Activated CD4-positive, CD25-positive, alpha-beta regulatory T cell treated with anti-CD3 and anti-CD28 coated beads, Interleukin-2, amount 50 U/mL, for 24 hours (primary cell): Measurements from ENCODE around the gene ATG14.
"Not testable (repeated sequence)": the region's sequence is repeated elsewhere in the genome, so short reads cannot be mapped to it uniquely, and the experiment has no call there.

Source experiments
- ATAC-seq, 2 donors: fragments of 150-1000 bp; cut with Tn5 transposase; one replicate each; pipeline ENCODE4 v1.10.0; 2021; ENCODE audit warnings: mild to moderate bottlenecking in 1 of 2, moderate library complexity in 1 of 2

ATG14 gene

GRCh38 chr14:55386037-55386808, 25.4 kb downstream of the ATG14 start:
- peak; percentile 80 to 84 for ATAC-seq

- no peak for ATAC-seq
Measured at GRCh38 chr14:55384536-55384935, 27.1 kb downstream of the ATG14 start.

- no peak for ATAC-seq
Measured at GRCh38 chr14:55383541-55384140, 28.0 kb downstream of the ATG14 start.

GRCh38 chr14:55383056-55383466, 28.6 kb downstream of the ATG14 start:
- not testable (repeated sequence) for ATAC-seq

- ATAC-seq, result no peak
Measured at GRCh38 chr14:55382483-55382882, 29.1 kb downstream of the ATG14 start.

- no peak for ATAC-seq
Measured at GRCh38 chr14:55381561-55381960, 30.1 kb downstream of the ATG14 start.

GRCh38 chr14:55381040-55381439, 30.6 kb downstream of the ATG14 start:
- no peak for ATAC-seq

- no peak for ATAC-seq
Measured at GRCh38 chr14:55377236-55377635, 34.4 kb downstream of the ATG14 start.

- ATAC-seq, result peak; percentile 14 to 28
Measured at GRCh38 chr14:55374771-55375170, 36.9 kb downstream of the ATG14 start.

- peak; percentile 82 to 88 for ATAC-seq
Measured at GRCh38 chr14:55373784-55374705, 37.6 kb downstream of the ATG14 start.

- ATAC-seq, result no peak
Measured at GRCh38 chr14:55372825-55373224, 38.8 kb downstream of the ATG14 start.

- no peak for ATAC-seq
Measured at GRCh38 chr14:55372423-55372822, 39.2 kb downstream of the ATG14 start.

- no peak for ATAC-seq
Measured at GRCh38 chr14:55370883-55371455, 40.7 kb downstream of the ATG14 start.

GRCh38 chr14:55366271-55366670, 45.4 kb downstream of the ATG14 start:
- no peak for ATAC-seq

GRCh38 chr14:55361190-55361589, 50.4 kb downstream of the ATG14 start:
- no peak for ATAC-seq

- ATAC-seq, result no peak
Measured at GRCh38 chr14:55359307-55359706, 52.3 kb downstream of the ATG14 start.

- ATAC-seq, result no peak
Measured at GRCh38 chr14:55356913-55357312, 54.7 kb downstream of the ATG14 start.

- ATAC-seq, result no peak
Measured at GRCh38 chr14:55355922-55356321, 55.7 kb downstream of the ATG14 start.

GRCh38 chr14:55354500-55354899, 57.1 kb downstream of the ATG14 start:
- ATAC-seq, result peak; percentile 87 to 96

GRCh38 chr14:55353686-55354467, 57.8 kb downstream of the ATG14 start:
- ATAC-seq, result peak; percentile 9 to 44

- ATAC-seq, result no peak
Measured at GRCh38 chr14:55352201-55352600, 59.4 kb downstream of the ATG14 start.

GRCh38 chr14:55351111-55351510, 60.5 kb downstream of the ATG14 start:
- ATAC-seq, result no peak
